Stimulated activated CD4-positive, alpha-beta T cell treated with anti-CD3 and anti-CD28 coated beads, Interleukin-12 subunit alpha, Interleukin-12 subunit beta, amount 100 ng/mL, for 24 hours (primary cell): ENCODE measurements around the gene PPARA.
"Not testable (repeated sequence)": the region's sequence is repeated elsewhere in the genome, so short reads cannot be mapped to it uniquely, and the experiment has no call there.

Experiments
- DNase-seq, 2 experiments: peaks; one replicate each; pipeline ENCODE4 v3.0.0-alpha.2; 2020; ENCODE audit warnings: low read depth in 2 of 2

PPARA gene

DNA sequence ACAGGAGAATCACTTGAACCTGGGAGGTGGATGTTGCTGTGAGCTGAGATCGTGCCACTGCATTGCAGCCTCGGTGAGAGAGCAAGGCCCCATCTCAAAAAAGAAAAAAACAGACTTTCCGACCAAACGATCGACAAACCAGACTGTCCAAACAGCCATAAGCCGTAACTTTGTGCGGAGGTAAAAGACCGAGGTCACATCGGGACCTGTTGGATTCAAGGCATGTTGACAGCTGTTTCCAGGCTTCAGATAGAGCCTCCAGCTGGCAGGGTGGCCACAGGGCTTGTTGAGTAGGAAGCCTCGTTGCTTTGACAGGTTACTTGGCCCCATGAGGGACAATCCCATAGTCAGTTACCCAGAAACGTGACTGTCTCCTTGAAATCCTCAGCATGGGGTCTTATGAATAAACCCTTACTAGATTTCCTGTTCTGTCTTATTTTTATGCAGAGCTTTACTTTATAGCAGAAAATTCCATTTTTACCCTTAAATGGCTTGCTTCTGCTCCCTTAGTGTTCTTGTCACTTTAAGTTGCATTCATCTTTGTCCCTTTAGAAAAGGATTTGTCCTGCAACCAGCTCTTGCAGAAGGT is 22.3 kb downstream of the PPARA start:
- DNase-seq: no peak

DNA sequence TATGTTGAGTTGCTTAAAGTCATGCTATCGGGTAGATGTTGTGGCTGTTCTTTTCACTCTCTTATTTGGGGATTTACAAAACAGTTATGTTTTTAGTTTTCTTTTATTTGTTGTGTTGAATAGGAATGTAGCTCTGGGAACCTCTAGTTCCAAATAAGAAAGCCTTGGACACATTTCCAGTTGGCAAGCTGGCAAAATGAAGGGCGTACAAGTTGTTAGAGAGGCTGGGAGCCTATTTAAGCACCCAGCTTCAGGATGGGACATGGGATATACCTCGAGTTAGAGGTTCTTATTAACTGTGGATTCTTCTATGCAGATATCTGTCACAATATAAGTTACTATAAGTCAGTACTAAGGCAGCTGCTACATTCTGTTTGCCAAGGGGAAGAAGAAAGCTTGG is 22.8 kb downstream of the PPARA start:
- DNase-seq: no peak

DNA sequence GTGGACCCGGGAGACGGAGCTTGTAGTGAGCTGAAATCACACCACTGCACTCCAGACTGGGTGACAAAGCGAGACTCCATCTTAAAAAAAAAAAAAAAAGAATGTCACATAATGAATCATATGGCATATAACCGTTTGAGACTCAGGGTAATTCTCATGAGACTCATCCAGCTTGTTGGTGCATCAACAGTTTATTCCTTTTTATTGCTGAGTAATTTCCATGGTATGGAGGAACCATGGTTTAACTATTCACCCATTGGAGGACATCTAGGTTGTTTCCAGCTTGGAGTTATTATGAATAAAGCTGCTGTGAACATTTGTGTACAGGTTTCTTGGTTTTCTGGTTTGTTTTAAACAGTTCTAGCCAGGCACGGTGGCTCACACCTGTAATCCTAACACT is 25.3 kb downstream of the PPARA start:
- DNase-seq: no peak

DNA sequence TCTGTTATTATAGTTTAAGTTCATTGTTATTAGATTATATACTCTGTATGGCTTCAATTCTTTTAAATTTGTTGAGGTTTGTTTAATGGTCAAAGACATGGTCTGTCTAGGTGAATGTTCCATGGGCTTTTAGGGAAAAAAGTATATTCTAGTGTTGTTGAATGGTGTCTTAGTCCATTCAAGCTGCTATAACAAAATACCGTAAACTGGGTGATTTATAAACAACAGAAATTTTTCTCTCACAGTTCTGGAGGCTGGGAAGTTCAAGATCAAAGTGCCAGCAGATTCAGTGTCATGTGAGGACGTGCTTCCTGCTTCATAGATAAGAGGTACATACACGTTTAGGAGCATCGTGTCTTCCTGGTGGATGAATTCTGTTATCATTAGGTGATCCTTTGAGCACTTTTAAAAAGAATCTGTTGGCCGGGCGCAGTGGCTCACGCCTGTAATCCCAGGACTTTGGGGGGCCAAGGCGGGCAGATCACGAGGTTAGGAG is 26.2 kb downstream of the PPARA start:
- DNase-seq: no peak

DNA sequence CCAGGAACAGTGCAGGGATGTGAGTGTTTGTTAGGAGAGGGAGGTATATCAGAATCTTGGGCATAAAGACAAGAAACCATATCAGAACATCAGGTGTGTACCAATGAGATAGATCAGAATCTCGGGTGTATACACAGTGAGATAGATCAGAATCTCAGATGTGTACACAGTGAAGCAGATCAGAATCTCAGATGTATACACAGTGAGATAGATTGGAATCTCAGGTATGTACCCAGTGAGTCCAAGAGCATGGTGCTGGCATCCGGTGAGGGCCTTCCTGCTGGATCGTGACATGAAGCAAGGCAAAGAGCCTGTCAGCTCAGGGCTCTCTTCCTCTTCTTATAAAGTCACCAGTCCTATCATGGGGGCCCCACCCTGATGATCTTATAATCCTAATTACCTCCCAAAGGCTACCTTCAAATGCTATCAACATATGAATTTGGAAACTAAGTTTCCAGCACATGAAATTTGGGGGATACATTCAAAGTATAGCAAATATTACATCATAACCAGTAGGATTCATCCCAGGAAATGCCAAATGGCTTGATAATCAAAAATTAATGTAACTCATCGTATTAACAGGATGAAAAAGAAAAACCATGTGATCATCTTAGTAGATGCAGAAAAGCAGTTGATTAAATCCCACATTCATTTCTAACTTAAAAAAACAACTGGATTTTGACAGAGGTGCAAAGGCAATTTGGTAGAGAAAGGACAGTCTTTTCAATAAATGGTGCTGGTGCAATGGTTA is 28.6 kb downstream of the PPARA start:
- no peak for DNase-seq

DNA sequence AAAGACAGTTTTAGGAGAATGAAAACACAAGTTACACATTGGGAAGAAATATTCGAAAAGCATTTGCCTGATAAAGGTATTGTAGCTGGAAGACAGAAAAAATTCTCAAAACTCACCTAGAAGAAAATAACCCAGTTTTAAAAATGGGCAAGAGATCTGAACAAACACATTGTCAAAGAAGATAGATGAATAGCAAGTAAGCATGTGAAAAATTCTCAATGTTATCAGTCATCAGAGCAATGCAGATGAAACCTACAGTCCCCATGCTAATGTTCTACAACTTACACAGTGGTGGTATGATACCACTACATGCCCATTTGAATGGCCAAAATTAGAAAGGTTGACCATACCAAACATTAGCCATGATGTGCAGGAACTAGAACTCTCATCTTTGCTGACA is 29.4 kb downstream of the PPARA start:
- DNase-seq: no peak

DNA sequence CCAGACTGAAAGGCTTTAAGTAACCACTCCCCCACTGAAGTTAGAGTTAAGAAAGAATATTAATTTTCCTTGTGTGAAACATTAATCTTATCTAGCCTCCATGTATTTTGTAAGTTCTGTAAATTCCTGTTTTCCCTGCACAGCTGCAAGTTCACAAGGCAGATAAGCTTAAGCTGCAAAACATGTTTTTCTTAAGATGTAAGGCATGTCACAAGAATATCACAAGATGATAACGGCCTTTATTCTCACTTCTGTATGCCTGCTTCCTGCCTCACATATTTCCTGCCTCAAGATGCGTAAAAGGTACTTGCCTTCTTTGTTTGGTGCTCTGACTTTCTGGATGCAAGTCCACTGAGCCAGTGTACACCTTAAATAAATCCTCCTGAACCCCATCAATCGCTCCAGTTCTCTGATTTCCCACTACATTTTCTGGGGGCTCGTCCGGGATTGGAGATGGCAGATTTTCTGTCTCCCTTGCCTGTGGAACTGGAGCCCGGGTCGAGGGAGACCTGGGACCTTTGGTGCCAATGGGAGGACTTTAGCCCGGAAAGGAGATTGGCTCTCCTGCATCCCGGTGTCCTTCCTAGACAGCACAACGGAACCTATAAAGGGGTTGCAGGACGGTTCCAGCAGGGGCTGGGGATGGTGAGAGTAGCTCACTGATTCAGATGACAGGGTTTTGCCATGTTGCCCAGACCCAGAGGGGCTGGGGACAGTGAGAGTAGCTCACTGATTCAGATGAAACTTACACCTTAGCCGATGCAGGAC is 30.2 kb downstream of the PPARA start:
- DNase-seq: no peak

DNA sequence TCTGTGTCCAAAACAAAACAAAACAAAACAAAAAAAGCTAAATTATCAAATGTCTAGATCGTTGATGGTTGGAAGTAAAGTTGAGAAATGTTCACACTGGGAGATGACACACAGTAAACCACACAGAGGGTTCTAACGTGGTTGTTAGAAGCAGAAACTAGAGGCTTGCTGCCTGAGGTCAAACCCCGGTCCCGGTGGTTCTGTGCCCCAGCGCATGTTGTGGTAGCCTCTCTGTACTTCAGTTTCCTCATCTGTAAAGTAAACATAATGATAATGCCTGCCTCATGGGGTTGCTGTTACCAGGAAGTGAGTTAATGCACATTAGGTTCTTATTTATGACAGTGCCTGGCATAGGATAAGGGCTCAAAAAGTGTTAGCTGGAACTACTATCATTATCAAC is 33.4 kb downstream of the PPARA start:
- DNase-seq: no peak

DNA sequence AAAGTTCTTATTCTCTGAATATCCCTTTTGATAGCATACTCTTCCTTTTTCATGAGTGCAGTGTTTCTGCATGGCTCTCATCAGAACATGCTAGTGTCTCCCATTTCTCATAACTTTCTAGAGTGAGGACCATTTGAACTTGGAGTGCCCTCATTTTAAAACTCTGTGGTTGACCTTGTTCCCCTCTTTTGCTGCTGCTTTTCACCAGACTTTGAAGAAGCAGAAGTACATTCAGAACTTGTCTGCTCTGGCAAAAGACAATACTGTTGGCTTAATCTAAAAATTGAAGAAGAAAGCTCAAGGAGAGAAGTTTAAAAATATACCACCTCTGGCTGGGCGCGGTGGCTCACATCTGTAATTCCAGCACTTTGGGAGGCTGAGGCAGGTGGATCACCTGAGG is 35.0 kb downstream of the PPARA start:
- DNase-seq: no peak

DNA sequence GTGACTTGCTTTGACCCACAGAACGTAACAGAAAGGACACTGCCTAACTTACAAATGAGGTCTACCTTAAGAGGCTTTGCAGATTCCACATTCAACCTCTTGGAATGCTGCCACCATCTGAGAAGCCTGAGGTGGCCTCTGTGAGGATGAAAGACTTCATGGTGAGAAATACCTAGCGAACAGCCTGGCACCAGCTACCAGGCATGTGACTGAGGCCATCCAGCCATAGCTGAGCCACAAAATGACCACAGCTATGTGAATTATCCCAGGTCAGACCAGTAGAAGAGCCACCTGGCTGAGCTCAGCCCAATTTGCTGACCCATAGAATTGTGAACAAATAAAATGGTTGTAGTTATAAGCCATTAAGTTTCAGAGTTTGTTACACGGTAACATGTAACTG is 37.5 kb downstream of the PPARA start:
- DNase-seq: no peak

DNA sequence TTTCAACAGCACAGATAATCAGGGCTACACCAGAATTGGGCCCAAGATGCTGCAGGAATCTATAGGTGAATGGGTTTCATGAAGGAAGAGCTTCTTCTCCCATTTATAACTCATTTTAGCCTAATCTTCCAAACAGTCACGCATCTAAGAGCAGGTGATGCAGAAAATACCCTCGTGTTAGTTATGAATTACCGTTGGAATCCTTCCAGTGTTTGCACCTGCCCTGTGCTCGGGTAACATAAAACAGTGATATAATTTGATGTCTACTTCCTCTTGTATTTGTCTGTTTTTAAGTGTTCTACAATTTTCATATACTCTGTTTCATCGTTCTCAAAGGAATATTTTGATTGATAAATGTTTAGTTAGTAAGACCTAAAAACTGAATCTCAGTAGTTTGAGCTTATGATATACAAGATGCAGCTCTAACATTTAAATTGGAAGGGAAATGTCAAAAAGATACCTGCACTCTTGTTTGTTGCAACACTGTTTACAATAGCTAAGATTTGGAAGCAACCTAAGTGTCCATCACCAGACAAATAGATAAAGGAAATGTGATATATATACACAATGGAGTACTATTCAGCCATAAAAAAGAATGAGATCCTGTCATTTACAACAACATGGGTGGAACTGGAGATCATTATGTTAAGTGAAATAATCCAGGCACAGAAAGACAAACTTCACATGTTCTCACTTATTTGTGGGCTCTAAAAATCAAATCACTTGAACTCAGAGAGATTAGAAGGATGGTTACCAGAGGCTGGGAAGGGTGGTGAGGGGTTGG is 42.1 kb downstream of the PPARA start:
- no peak for DNase-seq

DNA sequence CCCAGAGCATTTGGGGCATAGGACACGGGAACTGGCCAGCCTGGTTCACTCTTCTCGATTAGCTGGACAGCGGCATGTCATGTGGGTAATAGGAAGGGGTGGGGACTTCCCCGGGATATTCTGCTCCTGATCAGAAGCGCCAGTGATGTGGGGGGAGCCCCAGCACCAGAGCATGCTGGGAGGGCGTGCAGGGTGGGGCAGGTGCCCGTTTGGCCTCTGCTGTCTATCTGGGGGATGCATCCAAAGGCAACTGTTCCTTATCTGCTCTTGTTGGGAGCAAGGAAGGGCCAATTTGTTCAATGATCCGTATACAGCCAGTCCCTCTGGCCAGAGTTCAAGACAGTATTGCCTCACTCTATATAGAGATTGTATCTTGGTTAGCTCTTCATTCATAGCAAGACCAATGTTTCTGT is 43.6 kb downstream of the PPARA start:
- DNase-seq: no peak

DNA sequence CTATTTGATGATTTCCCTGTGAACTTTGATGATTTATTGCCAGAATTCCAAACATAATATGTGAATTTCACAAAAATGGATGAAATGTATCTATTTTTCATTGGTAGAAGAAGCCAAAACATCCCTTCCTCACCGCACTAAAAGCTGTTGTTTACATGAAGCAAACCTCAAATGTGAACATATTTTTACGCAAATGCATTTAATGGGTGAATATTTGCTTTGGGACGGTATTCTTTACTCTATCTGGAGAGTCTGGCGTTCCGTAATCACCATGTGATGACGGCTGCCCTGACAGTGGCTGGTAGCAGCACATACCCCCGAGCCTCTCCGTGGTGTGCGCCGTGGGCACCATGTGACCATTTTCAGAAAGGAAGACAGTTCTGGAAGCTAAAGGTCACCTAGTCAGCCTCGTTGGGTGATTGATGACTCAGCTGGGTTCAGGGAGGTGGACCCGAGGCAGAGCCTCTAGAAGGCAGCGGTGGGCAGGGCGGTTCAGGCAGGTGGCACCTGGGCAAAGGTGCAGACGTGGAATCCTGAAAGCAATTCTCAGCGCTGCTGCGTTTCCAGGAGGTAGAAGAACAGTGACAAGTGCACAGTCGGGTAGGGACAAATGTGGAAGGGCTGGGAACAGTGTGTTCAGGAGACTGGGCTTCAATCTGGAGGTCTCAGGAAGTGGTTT is 45.3 kb downstream of the PPARA start:
- DNase-seq: no peak

DNA sequence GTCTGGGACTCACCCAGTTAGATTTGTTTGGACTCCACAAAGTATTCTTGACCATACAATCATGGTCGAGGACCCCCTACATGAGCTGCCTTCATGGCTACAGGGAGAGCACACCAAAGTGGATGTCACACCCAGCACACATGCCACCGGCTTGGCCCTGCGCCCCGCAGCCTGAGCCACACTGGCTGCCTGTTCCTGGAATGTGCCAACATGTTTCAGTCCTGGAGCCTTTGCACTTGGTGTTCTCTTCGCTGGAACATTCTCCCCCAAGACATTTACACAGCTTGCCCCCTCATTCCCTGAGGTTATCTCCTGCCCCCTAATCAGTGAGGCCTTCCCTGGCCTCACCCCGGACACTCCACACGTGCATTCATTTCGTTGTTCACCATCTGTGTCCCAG is 46.0 kb downstream of the PPARA start:
- DNase-seq: no peak

DNA sequence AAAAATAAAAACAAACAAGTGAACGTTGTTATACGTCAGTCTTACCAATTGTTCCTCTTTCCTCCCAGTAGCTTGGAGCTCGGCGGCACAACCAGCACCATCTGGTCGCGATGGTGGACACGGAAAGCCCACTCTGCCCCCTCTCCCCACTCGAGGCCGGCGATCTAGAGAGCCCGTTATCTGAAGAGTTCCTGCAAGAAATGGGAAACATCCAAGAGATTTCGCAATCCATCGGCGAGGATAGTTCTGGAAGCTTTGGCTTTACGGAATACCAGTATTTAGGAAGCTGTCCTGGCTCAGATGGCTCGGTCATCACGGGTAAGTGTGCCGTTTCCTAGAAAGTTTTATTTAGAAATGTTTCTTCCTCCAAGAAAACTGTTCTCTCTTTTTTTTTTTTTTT is 47.9 kb downstream of the PPARA start:
- DNase-seq: no peak

DNA sequence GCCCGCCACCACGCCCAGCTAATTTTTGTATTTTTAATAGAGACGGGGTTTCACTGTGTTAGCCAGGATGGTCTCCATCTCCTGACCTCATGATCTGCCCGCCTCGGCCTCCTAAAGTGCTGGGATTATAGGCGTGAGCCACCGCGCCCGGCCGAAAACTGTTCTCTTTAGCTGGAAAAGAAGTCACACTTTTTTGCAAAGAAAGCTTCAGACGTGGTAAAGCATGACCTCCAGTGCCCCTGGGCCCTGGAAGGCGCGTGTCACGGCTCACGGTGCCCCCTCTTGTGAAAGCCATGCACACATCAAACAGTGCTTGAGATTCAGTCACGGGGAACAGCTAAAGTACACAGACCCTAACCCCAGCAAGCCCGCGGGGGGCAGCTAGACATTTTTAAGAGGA is 48.5 kb downstream of the PPARA start:
- DNase-seq: not testable (repeated sequence)

DNA sequence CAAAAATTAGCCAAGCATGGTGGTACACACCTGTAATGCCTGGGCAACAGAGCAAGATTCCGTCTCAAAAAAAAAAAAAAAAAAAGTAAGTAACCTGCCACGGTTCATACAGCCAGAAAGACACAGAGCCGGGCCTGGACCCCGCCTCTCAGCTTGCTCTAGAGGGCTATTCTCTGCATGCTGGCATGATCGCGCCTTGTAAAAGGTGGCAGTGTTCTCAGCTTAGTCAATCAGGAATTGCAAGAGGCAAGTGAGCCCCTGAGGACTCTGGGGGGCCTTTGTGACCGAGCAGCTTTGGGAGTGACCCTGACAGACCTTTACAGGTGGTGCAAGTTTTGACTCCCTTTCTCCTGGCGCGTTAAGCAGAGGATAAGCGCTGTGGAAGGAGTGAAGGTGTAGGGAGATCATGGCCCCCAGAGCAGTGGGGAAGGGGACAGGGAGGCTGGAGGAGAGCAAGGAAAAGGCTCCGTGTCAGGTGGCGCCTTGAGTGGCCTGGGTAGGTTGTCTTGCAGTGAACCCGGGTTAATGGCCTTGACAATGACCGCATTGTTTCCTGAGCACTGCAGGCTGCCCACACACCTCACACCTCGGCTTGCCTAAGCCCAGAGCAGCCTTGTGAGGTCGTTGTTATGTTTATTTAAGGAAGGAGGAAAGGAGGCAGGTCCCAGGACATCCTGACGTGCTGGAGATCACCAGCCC is 50.9 kb downstream of the PPARA start:
- DNase-seq: no peak

DNA sequence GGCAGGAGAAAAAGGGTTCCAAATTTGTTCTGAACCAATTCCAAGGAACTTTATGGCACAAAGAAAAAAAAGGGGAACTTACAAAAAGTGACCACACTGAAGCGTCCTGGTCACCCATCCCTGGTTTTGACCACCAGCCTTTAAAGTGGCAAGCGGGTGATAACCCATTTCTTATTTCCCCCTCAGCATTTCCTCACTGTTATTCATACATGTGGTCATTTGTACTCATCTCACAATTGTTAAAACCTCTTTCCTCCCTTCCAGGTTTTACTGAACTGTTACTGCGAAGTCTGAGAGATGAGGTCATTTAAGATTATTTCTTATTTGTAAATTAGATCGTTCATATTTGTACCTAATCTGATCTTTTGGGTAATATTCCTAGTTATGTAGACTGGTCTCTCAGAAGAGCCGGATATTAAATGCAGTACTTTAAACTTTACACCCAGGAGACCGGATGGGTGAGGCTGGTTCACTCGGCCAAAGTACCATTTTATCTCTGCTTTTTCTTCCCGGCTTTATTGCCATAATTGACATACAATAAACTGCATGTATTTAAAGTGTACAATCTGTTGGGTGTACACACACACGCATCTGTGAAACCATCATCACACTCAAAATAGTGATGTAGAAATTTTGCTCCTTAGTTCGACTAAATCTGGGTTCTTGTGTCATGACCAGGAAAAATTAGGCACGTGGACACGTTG is 52.7 kb downstream of the PPARA start:
- DNase-seq: no peak

DNA sequence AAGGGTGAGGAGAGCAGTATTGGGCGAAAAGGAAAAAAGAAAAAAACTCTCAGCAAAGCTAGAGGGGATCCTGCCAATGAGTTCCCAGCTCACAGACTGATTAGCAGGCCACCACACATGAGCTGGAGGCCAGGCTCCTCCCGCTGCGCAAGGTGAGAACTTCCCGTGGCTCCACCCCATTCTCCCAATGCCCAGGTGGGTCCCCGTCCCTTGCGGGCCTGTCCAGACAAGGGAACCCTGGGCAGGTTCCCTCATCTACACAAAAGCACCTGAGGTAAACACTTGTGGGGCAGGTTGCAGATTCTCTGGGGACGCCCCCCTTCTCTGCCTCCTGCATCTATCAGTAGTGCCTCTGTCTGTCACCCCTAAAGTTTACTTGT is 53.3 kb downstream of the PPARA start:
- no peak for DNase-seq

DNA sequence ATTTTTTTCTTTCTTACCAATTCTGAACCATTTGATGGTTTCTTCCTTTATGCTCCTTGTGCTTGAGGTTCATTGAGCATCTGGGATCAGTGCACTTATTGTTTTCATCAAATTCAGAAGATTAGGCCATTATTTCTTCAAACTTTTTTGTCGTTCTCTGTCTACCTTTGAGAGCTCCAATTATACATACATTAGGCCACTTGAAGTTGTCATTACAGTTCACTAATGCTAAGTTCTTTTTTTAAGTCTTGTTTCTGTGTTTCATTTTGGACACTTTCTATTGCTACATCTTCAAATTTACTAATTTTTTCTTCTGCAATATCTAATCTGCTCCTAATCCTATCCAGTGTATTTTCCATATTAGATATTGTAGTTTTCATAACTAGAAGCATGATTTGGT is 58.9 kb downstream of the PPARA start:
- DNase-seq: no peak
